HG02610 (cell line): Measurements from ENCODE around the gene SFXN5.
"Not testable (repeated sequence)": the region's sequence is repeated elsewhere in the genome, so short reads cannot be mapped to it uniquely, and the experiment has no call there.

Source experiments
- ATAC-seq: cut with Tn5 transposase; IDR thresholded peaks from one replicate; pipeline ENCODE4 v1.9.1; 2021; ENCODE audit warnings: mild to moderate bottlenecking, moderate library complexity; ENCODE audit not compliant: unreplicated experiment

The SFXN5 gene, protein sequence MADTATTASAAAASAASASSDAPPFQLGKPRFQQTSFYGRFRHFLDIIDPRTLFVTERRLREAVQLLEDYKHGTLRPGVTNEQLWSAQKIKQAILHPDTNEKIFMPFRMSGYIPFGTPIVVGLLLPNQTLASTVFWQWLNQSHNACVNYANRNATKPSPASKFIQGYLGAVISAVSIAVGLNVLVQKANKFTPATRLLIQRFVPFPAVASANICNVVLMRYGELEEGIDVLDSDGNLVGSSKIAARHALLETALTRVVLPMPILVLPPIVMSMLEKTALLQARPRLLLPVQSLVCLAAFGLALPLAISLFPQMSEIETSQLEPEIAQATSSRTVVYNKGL

DNA sequence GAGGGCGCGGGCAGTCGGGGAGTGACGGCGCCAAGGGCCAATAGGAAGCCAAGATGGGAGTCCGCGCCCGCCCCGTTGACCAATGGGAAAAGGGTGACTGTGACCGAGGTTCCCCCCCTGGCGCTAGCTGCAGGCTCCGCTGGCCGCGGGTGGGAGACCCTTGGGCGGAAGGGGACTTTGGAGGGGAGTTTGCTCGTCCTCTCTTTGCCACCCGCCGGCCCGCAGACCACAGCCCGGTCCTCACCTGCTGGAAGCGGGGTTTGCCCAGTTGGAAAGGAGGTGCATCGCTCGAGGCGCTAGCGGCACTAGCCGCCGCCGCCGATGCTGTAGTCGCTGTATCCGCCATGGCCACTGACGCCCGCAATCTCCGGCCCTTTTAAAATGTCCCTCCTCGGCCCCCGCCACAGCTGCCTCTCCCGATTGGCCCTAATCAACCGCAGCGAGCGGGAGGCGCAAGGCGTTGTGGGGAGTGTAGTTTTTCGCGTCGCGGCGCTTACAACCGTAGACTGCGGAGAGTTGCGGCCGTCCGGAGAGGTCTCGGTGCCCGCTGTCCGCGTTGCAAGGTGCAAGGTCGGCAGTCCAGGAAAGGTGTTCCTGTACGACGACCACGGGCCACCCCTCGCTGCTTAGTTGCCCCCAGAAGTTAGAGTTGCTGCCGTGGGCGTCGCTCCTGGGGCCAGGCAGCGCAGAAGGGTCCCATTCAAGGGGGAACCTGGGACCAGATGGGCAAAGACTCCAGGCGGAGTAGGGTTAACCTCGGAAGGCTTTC, at the start of gene SFXN5:
Gene SFXN5, minus strand, starts transcription at position 353 of the 769 bp plus-strand sequence. Its CDS starts 7 bp downstream, at position 346.
- ATAC-seq: peak; percentile 96

DNA sequence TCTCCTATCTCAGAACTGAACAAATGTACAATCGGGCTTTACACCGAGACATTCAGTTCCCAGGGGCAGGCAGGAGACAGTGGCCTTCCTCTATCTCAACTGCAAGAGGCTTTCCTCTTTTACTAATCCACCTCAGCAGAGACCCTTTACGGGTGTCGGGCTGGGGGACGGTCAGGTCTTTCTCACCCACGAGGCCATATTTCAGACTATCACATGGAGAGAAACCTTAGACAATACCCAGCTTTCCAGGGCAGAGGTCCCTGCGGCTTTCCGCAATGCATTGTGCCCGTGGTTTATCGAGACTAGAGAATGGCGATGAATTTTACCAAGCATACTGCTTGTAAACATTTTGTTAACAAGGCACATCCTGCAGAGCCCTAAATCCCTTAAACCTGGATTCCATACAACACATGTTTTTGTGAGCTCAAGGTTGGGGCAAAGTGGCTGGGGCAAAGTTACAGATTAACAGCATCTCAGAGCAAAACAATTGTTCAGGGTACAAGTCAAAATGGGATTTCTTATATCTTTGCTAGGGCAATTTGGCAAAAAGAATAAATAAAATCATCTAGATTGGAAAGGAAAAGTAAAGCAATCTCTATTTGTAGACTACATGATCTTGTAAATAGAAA, 48.2 kb upstream of the SFXN5 start:
- ATAC-seq: not testable (repeated sequence)

DNA sequence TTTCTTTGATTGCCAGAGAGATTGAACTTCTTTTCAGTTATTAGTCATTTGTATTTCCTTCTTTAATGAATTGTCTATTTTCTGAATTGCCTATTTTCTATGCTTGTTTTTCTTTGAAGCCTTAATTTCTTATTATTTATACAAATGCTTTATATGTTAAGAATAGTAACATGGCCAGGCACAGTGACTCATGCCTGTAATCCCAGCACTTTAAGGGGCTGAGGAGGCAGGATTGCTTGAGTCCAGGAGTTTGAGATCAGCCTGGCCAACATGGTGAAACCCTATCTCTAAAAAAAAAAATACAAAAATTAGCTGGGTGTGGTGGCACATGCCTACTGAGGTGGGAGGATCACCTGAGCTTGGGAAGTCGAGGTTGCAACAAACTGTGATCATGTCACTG, 45.9 kb upstream of the SFXN5 start:
- no peak for ATAC-seq

DNA sequence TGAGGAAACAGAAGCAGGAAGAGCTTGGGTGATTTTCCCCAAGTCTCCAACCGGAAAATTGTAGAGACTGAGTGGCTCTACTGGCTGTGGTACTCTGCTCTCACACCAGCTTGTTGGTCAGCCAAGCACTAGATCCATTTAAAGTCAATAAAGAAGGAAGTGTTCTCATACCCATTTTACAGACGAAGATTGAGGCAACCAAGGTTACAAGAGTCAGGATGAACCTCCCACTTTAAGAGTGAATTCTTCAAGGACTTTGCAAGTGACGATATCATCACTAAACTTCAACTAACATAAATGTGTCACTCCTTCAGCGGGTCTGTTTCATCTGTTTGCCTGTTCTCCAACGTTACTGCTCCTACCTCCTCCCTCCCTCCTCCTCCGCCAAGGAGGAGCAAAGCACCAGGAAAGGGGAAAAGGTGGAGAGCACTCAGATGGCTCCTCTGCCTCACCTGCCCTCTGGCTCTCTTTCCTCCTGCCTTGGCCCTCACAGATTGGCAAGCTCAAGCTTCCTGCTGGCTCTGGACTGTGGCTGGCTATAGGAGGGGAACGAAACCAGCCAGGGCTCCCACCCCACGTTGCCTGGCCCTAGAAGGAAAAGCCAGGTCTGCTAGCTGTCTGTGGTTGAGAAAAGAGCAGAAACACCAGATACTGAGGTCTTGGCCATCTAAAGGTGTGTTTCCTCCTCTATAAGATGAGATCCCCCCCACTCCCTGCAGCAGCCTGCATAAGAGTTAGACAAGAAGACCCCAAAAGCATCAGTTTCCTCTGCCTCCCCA, 44.9 kb upstream of the SFXN5 start:
- ATAC-seq: no peak

DNA sequence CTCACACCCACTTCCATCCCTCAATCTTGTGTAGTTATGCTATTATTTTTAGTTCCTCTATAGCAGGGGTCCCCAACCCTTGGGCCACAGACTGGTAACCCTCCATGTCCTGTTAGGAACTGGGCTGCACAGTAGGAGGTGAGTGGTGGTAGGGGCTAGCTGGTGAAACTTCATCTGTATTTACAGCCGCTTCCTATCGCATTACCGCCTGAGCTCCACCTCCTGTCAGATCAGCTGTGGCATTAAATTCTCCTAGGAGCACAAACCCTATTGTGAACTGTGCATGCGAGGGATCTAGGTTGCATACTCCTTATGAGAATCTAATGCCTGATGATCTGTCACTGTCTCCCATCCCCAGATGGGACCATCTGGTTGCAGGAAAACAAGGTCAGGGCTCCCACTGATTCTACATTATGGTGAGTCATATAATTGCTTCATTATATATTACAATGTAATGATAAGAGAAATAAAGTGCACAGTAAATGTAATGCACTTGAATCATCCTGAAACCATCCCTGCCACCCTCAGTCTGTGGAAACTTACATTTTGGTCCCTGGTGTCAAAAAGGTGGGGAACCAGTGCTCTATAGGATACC, 42.9 kb upstream of the SFXN5 start:
- no peak for ATAC-seq

DNA sequence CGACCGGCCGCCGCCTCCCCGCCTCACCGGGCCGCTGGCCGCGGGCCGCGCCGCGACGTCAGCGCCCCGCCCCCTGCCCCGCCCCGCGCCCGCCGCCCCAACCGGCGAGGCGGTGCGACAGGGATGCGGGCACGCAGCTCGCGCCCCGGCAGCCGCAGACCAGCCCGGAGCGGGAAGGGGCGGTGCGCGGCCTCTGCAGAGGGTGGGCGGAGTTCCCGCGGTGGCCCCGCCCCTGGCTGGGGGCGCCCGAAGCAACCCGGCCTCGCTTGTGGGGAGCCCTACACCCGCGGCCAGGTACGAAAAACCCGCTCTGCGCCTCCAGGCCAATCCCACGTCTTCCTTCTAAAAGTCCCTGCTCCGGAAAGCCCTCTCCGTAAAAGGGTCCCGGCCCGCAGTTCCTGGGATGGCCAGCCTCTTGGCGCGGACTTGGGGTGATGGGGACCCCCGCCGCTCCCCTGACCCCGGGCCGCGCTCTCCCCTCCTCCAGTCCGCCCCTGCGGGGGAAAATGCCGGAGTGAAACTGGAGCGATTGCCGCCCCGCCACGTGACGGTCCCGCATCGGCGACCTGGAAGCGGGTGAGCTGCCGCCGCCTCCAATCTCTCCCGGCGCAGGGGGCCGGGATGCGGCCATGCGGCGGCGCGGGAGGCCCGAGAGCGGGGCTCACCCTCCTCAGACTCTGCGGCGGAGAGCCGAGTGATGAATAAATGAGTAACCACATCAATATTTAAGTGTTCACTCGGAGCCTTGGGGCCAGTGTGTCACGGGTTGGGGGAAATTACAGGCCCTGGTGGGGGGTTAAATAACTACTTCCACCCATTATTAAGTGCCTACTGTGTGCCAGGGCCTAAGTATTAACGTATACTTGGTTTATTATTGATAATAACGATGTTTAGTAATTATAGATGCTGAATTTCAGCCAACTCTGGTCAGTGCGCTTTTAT, 41.7 kb upstream of the SFXN5 start, which contains the start of gene RAB11FIP5:
Gene RAB11FIP5, minus strand, starts transcription at position 36 of the 942 bp plus-strand sequence. CDS start 171 bp downstream, outside the sequence.
- peak; percentile 63 for ATAC-seq

DNA sequence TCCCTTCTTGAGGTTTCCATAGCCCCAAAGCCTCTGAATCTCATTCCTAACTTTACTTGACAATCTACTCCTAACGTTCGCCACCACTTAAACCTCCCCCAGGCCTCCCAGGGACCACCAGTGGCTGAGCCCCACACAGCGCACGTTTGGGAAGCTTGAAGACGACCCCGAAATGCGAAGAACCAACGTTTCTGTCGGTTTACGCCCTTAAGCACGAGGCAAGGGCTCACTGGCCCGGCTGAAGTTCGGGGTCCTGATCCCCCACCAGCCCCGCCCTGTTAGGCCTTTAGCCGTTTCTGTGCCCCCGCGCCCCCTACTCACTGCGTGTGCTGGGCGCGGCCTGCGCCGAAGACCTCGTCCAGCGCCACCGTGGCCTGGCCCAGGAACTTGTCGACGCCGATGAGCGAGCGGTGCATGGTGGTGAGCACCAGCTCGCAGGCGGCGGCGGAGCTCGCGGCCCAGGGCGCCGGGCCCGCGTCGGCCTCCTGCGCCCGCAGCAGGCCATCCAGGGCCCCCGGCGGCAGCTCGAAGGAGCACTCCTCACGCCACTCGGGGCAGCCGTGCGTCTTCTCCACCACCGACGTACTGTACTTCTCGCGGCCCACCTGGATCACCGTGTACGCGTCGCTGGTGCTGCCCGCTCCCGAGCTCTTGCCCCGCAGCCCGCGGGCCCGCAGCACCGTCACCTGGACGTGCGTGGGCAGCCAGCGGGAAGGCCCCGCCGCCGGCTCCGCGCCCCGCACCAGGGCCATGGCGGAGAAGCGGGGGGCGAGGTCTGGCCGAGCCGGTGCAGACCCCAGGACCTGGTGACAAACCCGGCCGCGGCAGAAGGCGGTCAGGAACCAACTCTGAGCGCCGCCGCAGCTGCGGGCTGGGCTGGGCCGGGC, 40.8 kb upstream of the SFXN5 start:
- peak; percentile 7 for ATAC-seq

DNA sequence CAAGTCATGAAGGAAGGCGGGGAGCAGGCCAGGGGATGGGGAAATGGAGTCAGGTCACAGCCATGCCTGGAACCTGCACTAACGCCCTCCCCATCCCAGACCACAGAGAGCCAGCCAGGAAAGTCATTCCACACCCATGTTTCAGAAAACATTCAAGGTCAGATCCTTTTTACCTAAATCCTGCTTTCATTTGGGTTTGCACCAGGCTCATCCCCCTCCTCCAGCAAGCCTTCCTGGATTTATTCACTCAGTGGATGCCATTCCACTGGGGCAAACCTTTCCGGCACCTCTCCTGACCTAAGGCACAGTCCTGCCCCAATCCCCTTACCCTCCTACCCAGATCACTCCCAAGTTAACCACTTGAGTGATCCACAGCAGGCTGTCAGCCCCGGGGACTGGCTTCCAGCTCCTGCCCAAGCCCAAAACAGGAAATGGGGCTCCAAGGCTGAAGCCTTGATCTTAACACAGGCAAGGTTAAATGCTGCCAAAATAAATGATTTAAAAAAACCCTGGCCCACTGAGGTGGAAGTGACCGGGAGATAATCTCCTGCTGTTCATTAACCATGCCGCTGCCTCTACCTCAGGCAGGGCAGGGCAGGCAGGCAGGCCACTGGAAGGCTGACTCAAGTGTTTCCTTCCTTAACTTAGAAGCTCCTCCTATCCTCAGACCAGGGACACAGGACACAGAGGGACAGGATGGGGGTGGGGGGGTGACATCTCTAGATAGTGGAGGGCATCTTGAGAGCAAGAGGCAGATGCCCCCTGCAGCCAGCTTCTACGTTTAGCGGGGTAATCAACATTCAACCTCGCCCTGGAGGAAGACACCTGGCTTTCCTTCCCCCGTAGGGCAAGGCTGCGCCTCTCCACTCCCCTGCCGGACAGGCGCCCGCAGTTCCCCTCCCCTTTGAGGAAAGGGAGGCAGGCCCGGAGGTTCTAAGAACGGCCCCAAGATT, 39.8 kb upstream of the SFXN5 start:
- no peak for ATAC-seq

DNA sequence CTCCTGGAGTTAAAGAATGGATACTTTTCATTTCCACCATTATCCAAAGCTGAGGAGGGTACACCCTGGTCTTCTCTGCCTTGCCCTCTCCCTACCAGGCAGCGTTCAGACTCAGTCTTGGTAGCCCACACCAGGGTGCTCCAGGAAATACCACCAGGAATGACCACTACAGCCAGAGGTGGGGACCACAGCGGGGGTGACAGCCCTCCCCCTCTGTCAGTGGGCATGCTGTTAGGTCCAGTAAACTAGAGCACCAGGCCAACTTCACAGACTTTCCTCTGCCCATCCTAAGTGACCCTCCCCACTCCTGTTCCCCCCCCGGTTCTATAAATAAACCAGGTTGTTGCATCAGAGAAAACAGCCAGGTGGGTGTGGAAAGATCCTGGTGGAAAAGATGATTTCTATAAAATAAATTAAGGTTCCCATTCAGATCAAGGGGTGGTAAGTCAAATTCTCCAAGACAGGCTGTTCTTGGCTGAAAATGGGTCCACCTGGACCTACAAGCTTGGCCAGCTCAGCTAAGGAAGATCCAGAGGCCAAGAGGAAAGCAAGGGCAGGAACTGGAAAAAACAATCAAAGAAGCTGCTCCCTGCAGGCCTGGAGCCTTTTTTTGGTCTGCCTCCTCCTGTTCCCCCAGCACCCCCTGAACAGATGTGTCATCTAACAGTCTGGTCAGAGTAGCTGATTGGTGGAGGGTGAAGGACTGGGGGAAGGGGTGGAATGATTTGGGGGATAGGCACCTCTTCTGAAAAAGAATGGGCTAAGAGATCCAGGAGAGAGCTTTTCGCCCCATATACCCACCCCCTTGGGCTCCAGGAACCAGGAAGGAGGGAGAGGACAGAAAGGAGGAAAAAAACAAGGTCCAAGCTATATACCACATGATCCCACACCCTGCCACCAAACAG, 38.9 kb upstream of the SFXN5 start:
- no peak for ATAC-seq

DNA sequence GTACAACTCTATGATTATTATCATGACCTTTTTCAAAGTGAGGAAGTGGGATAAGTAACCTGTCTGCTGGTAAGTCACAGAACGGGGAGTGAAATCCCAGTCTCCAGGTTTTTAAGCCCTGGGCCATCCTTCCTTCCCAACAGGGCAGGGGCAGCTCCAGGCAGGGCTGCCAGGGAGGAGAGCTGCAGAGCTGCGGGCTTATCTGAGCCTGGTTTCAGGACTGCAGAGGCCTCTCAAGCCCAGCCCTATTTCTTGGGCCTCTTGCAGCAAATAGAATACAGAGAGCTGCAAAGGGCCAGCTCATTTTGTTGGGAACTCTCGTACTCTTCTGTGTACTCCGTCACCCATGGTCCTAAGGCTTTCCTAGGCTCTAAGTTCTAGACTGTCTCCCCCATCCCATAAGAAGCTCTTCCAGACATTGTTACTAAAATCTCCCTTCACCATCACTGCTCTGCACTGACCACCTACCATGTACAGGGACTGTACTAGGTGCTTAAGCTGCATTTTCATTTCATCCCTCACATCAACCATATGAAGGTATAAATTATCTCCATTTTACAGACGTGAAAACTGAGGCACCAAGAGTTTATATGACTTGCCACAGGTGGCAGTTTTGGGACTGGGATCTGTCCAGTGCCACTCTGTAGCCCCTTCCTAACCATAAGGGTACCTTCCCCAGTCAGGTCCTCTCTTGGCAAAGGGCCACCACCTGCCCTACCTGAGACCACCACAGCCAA, 38.1 kb upstream of the SFXN5 start:
- no peak for ATAC-seq

DNA sequence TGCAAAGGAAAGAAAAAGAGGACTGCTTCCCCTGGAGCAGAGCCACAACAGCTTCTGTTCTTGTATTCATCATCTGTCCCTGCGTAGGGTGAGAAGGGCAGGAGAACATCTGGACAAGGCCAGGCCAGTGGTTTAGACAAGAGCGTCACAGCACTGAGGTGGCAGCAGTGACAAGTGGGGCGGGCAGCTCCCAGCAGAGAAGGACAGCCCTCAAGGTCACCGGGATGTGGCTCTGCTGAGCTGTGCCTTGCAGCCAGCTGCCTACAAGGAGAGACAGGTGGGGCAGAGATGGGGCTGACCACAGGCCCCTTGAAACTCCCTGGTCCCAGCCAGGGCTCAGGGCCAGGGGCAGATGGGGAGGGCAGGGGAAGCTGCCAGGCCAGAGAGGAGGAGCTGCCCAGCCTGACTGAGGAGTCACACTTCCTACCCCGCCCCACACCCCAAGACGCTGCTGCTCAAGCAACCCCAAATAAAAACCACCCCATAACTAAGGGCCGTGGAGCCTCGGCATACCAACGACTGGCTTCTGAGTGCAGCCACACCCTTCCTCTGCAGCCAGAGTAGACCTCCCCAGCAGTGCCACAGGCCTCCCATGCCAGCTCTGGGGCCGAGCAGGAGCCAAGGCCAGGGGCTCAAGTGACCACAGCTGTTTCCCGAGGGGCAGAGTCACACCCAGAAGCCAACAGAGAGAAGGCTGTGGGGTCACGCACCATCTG, 35.9 kb upstream of the SFXN5 start:
- no peak for ATAC-seq

DNA sequence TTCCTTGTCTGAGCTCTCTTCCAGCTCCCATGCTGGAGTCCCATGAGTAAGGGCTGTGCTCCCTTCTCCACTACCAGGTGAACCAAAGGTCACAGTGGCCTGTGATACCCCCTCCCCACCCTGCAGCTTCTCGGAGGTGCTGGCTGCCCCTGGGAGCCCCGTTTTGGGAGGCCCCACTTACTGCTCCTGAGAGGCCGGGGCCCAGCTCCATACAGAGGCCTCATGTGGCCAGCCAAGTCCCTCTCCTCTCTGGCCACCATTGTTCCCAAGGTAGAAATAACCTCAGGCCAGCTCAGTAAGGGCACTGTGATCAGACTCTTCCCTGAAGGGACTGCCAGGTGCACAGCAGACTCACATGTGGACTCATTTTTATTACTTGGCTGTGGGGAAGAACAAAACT, 35.3 kb upstream of the SFXN5 start:
- ATAC-seq: no peak

DNA sequence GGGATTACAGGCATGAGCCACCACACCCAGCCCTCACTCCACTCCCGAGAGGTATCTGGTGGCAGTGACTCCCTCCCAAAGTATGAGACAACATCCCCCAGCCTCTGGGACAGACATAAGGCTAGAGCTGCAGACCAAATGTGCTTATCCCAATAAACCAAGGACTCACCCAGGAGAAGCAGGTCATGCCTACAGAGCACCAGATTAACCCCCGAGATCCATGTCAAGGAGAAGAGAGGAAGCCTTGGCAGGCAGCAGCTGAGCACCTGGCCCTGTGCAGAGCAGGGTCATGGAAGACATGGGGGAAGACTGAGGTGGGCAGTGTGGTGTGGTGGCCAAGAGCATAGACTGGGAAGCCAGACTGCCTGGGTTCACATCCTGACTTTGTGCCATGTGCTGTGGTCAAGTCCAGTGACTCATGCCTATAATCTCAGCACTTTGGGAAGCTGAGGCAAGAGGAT, 34.0 kb upstream of the SFXN5 start:
- no peak for ATAC-seq

DNA sequence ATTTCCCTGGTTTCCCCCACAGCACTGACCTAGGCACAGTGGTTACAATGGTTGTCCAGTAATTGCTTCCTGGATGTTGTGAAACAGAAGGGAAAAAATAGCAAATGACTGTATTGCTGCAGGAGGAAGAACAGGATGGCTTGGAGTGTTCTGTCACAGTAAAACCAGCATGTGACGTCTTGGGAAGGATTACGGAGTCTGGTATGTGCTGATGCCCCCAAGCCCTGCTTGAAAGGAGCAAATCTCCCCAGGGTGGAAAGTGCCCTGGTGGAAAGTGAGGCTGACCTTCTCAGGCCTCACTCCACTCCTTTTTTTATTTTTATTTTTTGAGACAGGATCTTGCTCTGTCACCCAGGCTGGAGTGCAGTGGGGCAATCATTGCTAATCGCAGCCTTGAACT, 33.4 kb upstream of the SFXN5 start:
- no peak for ATAC-seq

DNA sequence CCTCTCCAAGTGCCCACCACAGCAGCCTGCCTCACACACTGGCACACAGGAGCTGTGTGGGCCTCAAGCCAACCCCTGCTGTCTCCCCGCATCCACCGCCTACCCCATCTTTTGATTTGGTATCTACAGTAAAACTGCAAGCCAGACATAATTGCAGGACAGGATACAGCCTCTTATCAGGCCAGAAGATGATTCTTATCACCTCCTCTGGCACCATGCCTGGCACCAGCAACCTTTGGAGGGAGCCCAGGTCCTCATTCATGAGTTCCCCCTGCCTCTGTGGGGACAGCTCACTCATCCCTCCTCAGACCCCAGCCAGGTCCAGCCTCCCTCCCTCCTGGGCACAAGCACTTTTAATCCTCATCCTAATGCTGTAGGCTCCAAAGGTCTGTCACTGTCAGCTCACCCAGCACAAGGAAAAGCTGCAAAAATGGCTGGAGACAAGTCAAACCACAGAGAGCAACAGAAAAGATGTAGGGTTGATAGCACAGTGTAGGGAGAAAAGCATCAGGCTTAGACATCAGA, 31.6 kb upstream of the SFXN5 start:
- no peak for ATAC-seq
